Neuronal stem cell (in vitro differentiated cells): ENCODE results near the gene ANKS1A.

ENCODE experiments used
- DNase-seq: peaks from one replicate; pipeline ENCODE4 v3.0.0-alpha.2; 2013; ENCODE audit warnings: low spot score
- H2AFZ ChIP-seq: one replicate; pipeline ENCODE4 v1.6.1; 2013; ENCODE audit warnings: mild to moderate bottlenecking, low read length, inconsistent platforms
- H2AK5ac ChIP-seq: 2 replicates; pipeline ENCODE4 v1.6.1; 2013; ENCODE audit warnings: low read depth, mild to moderate bottlenecking, inconsistent platforms, low read length, moderate library complexity, mixed read lengths
- H2BK120ac ChIP-seq: 2 replicates; pipeline ENCODE4 v1.6.1; 2013; ENCODE audit warnings: low read depth, mild to moderate bottlenecking, inconsistent platforms, low read length, moderate library complexity, mixed read lengths
- H2BK12ac ChIP-seq: one replicate; pipeline ENCODE4 v1.6.1; 2013; ENCODE audit warnings: low read length, inconsistent platforms
- H2BK15ac ChIP-seq: 2 replicates; pipeline ENCODE4 v1.6.1; 2013; ENCODE audit warnings: mild to moderate bottlenecking, low read length, inconsistent platforms, mixed read lengths
- H2BK5ac ChIP-seq: one replicate; pipeline ENCODE4 v1.6.1; 2013; ENCODE audit warnings: inconsistent platforms, mild to moderate bottlenecking, low read length, moderate library complexity
- H3K14ac ChIP-seq: one replicate; pipeline ENCODE4 v1.6.1; 2013; ENCODE audit warnings: low read length, inconsistent platforms
- H3K18ac ChIP-seq: 2 replicates; pipeline ENCODE4 v1.6.1; 2013; ENCODE audit warnings: low read length, inconsistent platforms
- H3K23ac ChIP-seq: 2 replicates; pipeline ENCODE4 v1.6.1; 2013; ENCODE audit warnings: low read depth, mild to moderate bottlenecking, mixed read lengths, low read length, inconsistent platforms; ENCODE audit not compliant: poor library complexity
- H3K27ac ChIP-seq: replicated peaks from 3 replicates; pipeline ENCODE4 v1.5.1; 2013; ENCODE audit warnings: low read length, inconsistent platforms
- H3K27me3 ChIP-seq, 3 experiments: 2 replicates each; pipeline ENCODE4 v1.6.1; 2013; ENCODE audit warnings: low read length in 3 of 3, mild to moderate bottlenecking in 2 of 3, inconsistent platforms in 1 of 3, low read depth in 1 of 3, mixed read lengths in 1 of 3, moderate library complexity in 1 of 3; ENCODE audit not compliant: control insufficient read depth in 3 of 3, insufficient read depth in 3 of 3
- H3K36me3 ChIP-seq, 2 donors: replicated peaks in 1 of 2; 2 replicates each; pipeline ENCODE4 v1.6.1; 2013; ENCODE audit warnings: low read length in 2 of 2; ENCODE audit not compliant: control insufficient read depth in 2 of 2, insufficient read depth in 2 of 2
- H3K4ac ChIP-seq: 2 replicates; pipeline ENCODE4 v1.6.1; 2013; ENCODE audit warnings: inconsistent platforms, mild to moderate bottlenecking, low read length, moderate library complexity
- H3K4me1 ChIP-seq, 2 donors: 1 replicate in 1 of 2; 2 replicates in 1 of 2; pipeline ENCODE4 v1.6.1; 2013; ENCODE audit warnings: low read length in 2 of 2, low read depth in 1 of 2; ENCODE audit not compliant: control insufficient read depth in 2 of 2, insufficient read depth in 1 of 2
- H3K4me2 ChIP-seq: one replicate; pipeline ENCODE4 v1.6.1; 2013; ENCODE audit warnings: mild to moderate bottlenecking, low read length, inconsistent platforms; ENCODE audit not compliant: insufficient read depth, poor library complexity, severe bottlenecking
- H3K4me3 ChIP-seq, 2 donors: 2 replicates each; pipeline ENCODE4 v1.5.1; 2013; ENCODE audit warnings: low read length in 2 of 2, mild to moderate bottlenecking in 2 of 2, inconsistent platforms in 1 of 2, moderate library complexity in 1 of 2
- H3K79me1 ChIP-seq: one replicate; pipeline ENCODE4 v1.6.1; 2013; ENCODE audit warnings: low read depth, mild to moderate bottlenecking, inconsistent platforms, low read length, moderate library complexity
- H3K9ac ChIP-seq: one replicate; pipeline ENCODE4 v1.6.1; 2013; ENCODE audit warnings: mild to moderate bottlenecking, low read depth, low read length, inconsistent platforms; ENCODE audit not compliant: poor library complexity
- H3K9me3 ChIP-seq, 2 donors: replicated peaks in 1 of 2; 2 replicates each; pipeline versions ENCODE3 to v1.6.1; 2013; ENCODE audit warnings: low read length in 2 of 2, mild to moderate bottlenecking in 2 of 2, inconsistent platforms in 1 of 2, low read depth in 1 of 2, mixed read lengths in 1 of 2, moderate library complexity in 1 of 2; ENCODE audit not compliant: control insufficient read depth in 2 of 2, insufficient read depth in 1 of 2
- H4K8ac ChIP-seq: one replicate; pipeline ENCODE4 v1.6.1; 2013; ENCODE audit warnings: low read depth, mild to moderate bottlenecking, inconsistent platforms, low read length, moderate library complexity
- H4K91ac ChIP-seq: one replicate; pipeline ENCODE4 v1.6.1; 2013; ENCODE audit warnings: low read length, low read depth, mild to moderate bottlenecking, inconsistent platforms; ENCODE audit not compliant: poor library complexity
- WGBS, 2 donors: extraction: QIAGEN DNeasy Blood & Tissue Kit; methylation state at CpG; one replicate each; pipeline ENCODE4 v1.1.7; 2013; ENCODE audit warnings: missing lambda C conversion rate in 2 of 2, mixed read lengths in 1 of 2; ENCODE audit not compliant: insufficient read length in 2 of 2, insufficient replicate concordance in 1 of 2; ENCODE audit errors: extremely low coverage in 2 of 2; 5-methylcytosine and 5-hydroxymethylcytosine counted together

Gene ANKS1A

GRCh38 chr6:34934516-34934915 lies 45.5 kb downstream of the ANKS1A start:
- H3K27me3 ChIP-seq = no peaks in the 10 kb centered on the region
- H2BK120ac ChIP-seq = no peak overlapping the region
- H3K4me1 ChIP-seq = no peaks in the 10 kb centered on the region
- H3K36me3 ChIP-seq = no peaks in the 10 kb centered on the region
- no peak overlapping the region for H2AFZ ChIP-seq
- no peaks in the 10 kb centered on the region for H3K9me3 ChIP-seq
- no peak overlapping the region for H3K27ac ChIP-seq
- no peak overlapping the region for H4K91ac ChIP-seq
- no peak overlapping the region for H3K18ac ChIP-seq
- H4K8ac ChIP-seq = no peak overlapping the region
- no CpG with 5 or more reads among the region's 5 CpGs for WGBS, 2 donors
- DNase-seq = no peak
- no peak overlapping the region for H3K4me3 ChIP-seq
- no peak overlapping the region for H2BK15ac ChIP-seq
- no peak overlapping the region for H3K23ac ChIP-seq
- no peak overlapping the region for H3K9ac ChIP-seq
- H3K4ac ChIP-seq = no peak overlapping the region
- H3K14ac ChIP-seq = no peak overlapping the region
- no peak overlapping the region for H2AK5ac ChIP-seq
- H3K4me2 ChIP-seq = no peak overlapping the region
- H2BK12ac ChIP-seq = no peak overlapping the region
- H3K79me1 ChIP-seq = peaks cover 3% of the 10 kb centered on the region
- no peak overlapping the region for H2BK5ac ChIP-seq

- no peak for DNase-seq
- Histone ChIP-seq H2BK12ac (no peak overlapping the region), H2AFZ (no peak overlapping the region), H2BK15ac (no peak overlapping the region), H3K27me3 (no peaks in the 10 kb centered on the region), H4K91ac (no peak overlapping the region), H3K4me1 (no peaks in the 10 kb centered on the region), H3K27ac (no peak overlapping the region), H4K8ac (no peak overlapping the region), H3K4ac (no peak overlapping the region), H3K9ac (no peak overlapping the region), H2BK120ac (no peak overlapping the region), H3K23ac (no peak overlapping the region), H3K36me3 (no peaks in the 10 kb centered on the region), H3K14ac (no peak overlapping the region), H2AK5ac (no peak overlapping the region), H3K79me1 (peaks cover 3% of the 10 kb centered on the region), H3K18ac (no peak overlapping the region), H2BK5ac (no peak overlapping the region), H3K9me3 (no peaks in the 10 kb centered on the region), H3K4me2 (no peak overlapping the region), H3K4me3 (no peak overlapping the region)
- no CpG with 5 or more reads among the region's 3 CpGs for WGBS, 2 donors
These were observed 49.2 kb downstream of the ANKS1A start for GRCh38 chr6:34938268-34938667.

- Histone ChIP-seq H2BK120ac (no peak overlapping the region), H3K9me3 (peaks cover 0 to 6% of the 10 kb centered on the region in 2 donors), H2BK15ac (no peak overlapping the region), H3K27me3 (no peaks in the 10 kb centered on the region), H4K8ac (no peak overlapping the region), H3K36me3 (no peaks in the 10 kb centered on the region), H3K4ac (no peak overlapping the region), H3K18ac (no peak overlapping the region), H2AK5ac (no peak overlapping the region), H3K79me1 (peaks cover 2% of the 10 kb centered on the region), H3K9ac (no peak overlapping the region), H3K4me1 (no peaks in the 10 kb centered on the region), H3K14ac (no peak overlapping the region), H4K91ac (no peak overlapping the region), H3K23ac (no peak overlapping the region), H2BK12ac (no peak overlapping the region), H3K4me2 (no peak overlapping the region), H3K27ac (no peak overlapping the region), H2BK5ac (no peak overlapping the region), H2AFZ (no peak overlapping the region), H3K4me3 (no peak overlapping the region)
- DNase-seq = no peak
- WGBS, 2 donors = no CpG with 5 or more reads among the region's 4 CpGs
These were observed 51.0 kb downstream of the ANKS1A start for GRCh38 chr6:34940030-34940434.

GRCh38 chr6:34941421-34941820 lies 52.4 kb downstream of the ANKS1A start:
- H3K23ac ChIP-seq = no peak overlapping the region
- no peaks in the 10 kb centered on the region for H3K4me1 ChIP-seq
- H2BK5ac ChIP-seq = no peak overlapping the region
- no peak overlapping the region for H3K18ac ChIP-seq
- H2AFZ ChIP-seq = no peak overlapping the region
- no peak for DNase-seq
- H3K27me3 ChIP-seq = no peaks in the 10 kb centered on the region
- no peak overlapping the region for H2AK5ac ChIP-seq
- no peak overlapping the region for H3K4ac ChIP-seq
- no peak overlapping the region for H3K27ac ChIP-seq
- no peak overlapping the region for H3K9ac ChIP-seq
- no peak overlapping the region for H3K14ac ChIP-seq
- no peaks in the 10 kb centered on the region for H3K79me1 ChIP-seq
- WGBS, 2 donors = no CpG with 5 or more reads among the region's 4 CpGs
- no peak overlapping the region for H4K8ac ChIP-seq
- H2BK15ac ChIP-seq = no peak overlapping the region
- no peaks in the 10 kb centered on the region for H3K36me3 ChIP-seq
- no peak overlapping the region for H4K91ac ChIP-seq
- no peak overlapping the region for H3K4me2 ChIP-seq
- H2BK12ac ChIP-seq = no peak overlapping the region
- no peak overlapping the region for H2BK120ac ChIP-seq
- H3K4me3 ChIP-seq = no peak overlapping the region
- H3K9me3 ChIP-seq = peaks cover 0 to 6% of the 10 kb centered on the region in 2 donors
